Neural crest cell (in vitro differentiated cells): ENCODE data around the gene MARK1. TPM values are rescaled to one million over a fixed set of nuclear protein-coding genes. Genes with fewer than 3 reads are reported as not detected.

Experiments used
- DNase-seq: peaks from one replicate; pipeline ENCODE4 v3.0.0; 2021; ENCODE audit warnings: low read depth, mixed read lengths, low spot score
- H3K27ac Mint-ChIP-seq: one replicate; pipeline ENCODE4 v1.8.0; 2021; ENCODE audit warnings: mild to moderate bottlenecking, mixed read lengths; ENCODE audit not compliant: unreplicated experiment
- H3K27me3 Mint-ChIP-seq: 2 replicates; pipeline ENCODE4 v1.8.0; 2021; ENCODE audit warnings: low read depth, mild to moderate bottlenecking, mixed read lengths
- H3K36me3 Mint-ChIP-seq: 2 replicates; pipeline ENCODE4 v1.8.0; 2021; ENCODE audit warnings: low read depth, mild to moderate bottlenecking, mixed read lengths
- H3K4me1 Mint-ChIP-seq: 2 replicates; pipeline ENCODE4 v1.8.0; 2021; ENCODE audit warnings: mixed read lengths
- H3K4me3 Mint-ChIP-seq: one replicate; pipeline ENCODE4 v1.8.0; 2021; ENCODE audit warnings: mild to moderate bottlenecking, mixed read lengths
- H3K9me3 Mint-ChIP-seq: 2 replicates; pipeline ENCODE4 v1.8.0; 2021; ENCODE audit warnings: mixed read lengths
- total RNA-seq: library from RNA; stranded (reverse); gene quantifications from 2 replicates; pipeline ENCODE4 v1.2.1, GENCODE V29; 2021
- TF ChIP-seq, protein P1 (sequence below): fragments of 200-600 bp; sonication (generic); conservative IDR thresholded peaks from 2 replicates; pipeline ENCODE4 v1.5.0; 2021; ENCODE audit warnings: antibody characterized with exemption, mild to moderate bottlenecking

The MARK1 gene
- total RNA-seq, 1 donor from 2014 or later: 14.6 TPM

DNA sequence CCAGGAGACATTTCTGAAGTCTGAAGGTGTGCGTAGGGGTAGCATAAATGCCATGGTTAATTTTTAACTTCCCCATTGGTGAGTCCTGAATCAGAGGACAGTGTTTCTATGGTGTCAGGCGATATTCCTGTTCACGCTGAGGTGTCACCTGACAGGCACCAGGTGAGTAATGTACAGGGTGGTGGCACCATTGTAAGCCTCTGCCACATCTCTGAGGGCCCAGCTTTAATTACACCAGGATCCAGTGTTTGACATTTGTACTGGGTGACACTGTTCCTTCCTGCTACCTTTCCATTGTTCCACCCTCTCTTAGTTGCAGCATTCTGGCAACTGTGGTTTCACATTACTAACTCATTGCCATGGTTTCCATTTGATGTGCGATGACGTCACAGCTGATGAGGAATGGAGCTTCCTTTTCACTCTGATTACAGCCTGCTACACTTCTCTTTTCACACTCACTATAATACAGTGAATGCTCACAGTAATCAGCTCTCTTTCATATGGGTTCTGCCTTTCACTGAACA, 40.6 kb upstream of the MARK1 start:
- no peaks in the 10 kb centered on the region for H3K9me3 Mint-ChIP-seq
- TF ChIP-seq, protein P1, sequence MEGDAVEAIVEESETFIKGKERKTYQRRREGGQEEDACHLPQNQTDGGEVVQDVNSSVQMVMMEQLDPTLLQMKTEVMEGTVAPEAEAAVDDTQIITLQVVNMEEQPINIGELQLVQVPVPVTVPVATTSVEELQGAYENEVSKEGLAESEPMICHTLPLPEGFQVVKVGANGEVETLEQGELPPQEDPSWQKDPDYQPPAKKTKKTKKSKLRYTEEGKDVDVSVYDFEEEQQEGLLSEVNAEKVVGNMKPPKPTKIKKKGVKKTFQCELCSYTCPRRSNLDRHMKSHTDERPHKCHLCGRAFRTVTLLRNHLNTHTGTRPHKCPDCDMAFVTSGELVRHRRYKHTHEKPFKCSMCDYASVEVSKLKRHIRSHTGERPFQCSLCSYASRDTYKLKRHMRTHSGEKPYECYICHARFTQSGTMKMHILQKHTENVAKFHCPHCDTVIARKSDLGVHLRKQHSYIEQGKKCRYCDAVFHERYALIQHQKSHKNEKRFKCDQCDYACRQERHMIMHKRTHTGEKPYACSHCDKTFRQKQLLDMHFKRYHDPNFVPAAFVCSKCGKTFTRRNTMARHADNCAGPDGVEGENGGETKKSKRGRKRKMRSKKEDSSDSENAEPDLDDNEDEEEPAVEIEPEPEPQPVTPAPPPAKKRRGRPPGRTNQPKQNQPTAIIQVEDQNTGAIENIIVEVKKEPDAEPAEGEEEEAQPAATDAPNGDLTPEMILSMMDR: no peak
- peaks cover 8% of the 10 kb centered on the region for H3K4me1 Mint-ChIP-seq
- H3K36me3 Mint-ChIP-seq: no peaks in the 10 kb centered on the region
- no peak overlapping the region for H3K4me3 Mint-ChIP-seq
- no peaks in the 10 kb centered on the region for H3K27me3 Mint-ChIP-seq
- DNase-seq: peak; percentile 12
- H3K27ac Mint-ChIP-seq: peak overlapping the region; percentile 12

GRCh38 chr1:220491891-220492290, 36.0 kb upstream of the MARK1 start:
- Mint-ChIP-seq H3K27ac (no peak overlapping the region), H3K36me3 (no peaks in the 10 kb centered on the region), H3K4me1 (peaks cover 15% of the 10 kb centered on the region), H3K27me3 (no peaks in the 10 kb centered on the region), H3K9me3 (no peaks in the 10 kb centered on the region), H3K4me3 (no peak overlapping the region)
- TF ChIP-seq, protein P1: no peak
- no peak for DNase-seq

GRCh38 chr1:220497220-220497947, 30.6 kb upstream of the MARK1 start:
- Mint-ChIP-seq H3K4me1 (peaks cover 7% of the 10 kb centered on the region), H3K27me3 (no peaks in the 10 kb centered on the region), H3K9me3 (no peaks in the 10 kb centered on the region), H3K27ac (no peak overlapping the region), H3K36me3 (no peaks in the 10 kb centered on the region), H3K4me3 (no peak overlapping the region)
- DNase-seq: no peak
- TF ChIP-seq, protein P1: no peak

GRCh38 chr1:220498188-220498587, 29.7 kb upstream of the MARK1 start:
- no peak for DNase-seq
- Mint-ChIP-seq H3K36me3 (no peaks in the 10 kb centered on the region), H3K27ac (no peak overlapping the region), H3K27me3 (no peaks in the 10 kb centered on the region), H3K4me1 (peaks cover 7% of the 10 kb centered on the region), H3K4me3 (no peak overlapping the region), H3K9me3 (no peaks in the 10 kb centered on the region)
- TF ChIP-seq, protein P1: no peak

DNA sequence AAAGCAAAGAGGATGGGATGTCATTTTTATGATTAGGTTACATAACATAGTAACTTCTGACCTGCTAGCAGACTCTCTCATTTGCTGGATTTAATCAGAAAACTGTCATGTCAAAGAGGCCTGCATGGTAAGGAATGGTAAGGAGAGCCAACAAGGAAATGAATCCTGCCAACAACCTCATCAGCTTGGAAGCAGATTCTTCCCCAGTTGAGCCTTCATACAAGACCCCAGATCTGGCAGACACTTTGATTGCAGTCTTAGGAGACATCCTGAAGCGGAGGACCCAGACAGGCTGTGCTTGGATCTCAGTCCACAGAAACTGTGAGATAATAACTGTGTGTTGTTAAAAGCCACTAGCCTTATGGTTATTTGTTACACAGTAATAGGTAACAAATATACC, 27.6 kb upstream of the MARK1 start:
- no peaks in the 10 kb centered on the region for H3K36me3 Mint-ChIP-seq

More for the DNA sequence above, 27.6 kb upstream of the MARK1 start:
- Mint-ChIP-seq H3K27me3 (no peaks in the 10 kb centered on the region), H3K4me3 (no peak overlapping the region), H3K27ac (no peak overlapping the region), H3K4me1 (no peaks in the 10 kb centered on the region), H3K9me3 (no peaks in the 10 kb centered on the region)
- no peak for DNase-seq
- TF ChIP-seq, protein P1: no peak
